Upper lobe of right lung (tissue), 1 donor: ENCODE data around the gene RAB26. TPM values are rescaled to one million over a fixed set of nuclear protein-coding genes. Genes with fewer than 3 reads are reported as not detected.

Source experiments
- ATAC-seq: fragments of 200-7000 bp; cut with Tn5 transposase; one replicate; pipeline ENCODE4 v1.9.1; 2020; ENCODE audit warnings: mild to moderate bottlenecking, moderate library complexity
- DNase-seq: peaks from one replicate; pipeline ENCODE4 v3.0.0-alpha.2; 2020
- H3K27ac ChIP-seq: fragments of 200-600 bp; one replicate; pipeline ENCODE4 v1.8.0; 2022
- H3K27me3 ChIP-seq: fragments of 200-600 bp; one replicate; pipeline ENCODE4 v1.8.0; 2022; ENCODE audit warnings: mild to moderate bottlenecking
- H3K36me3 ChIP-seq: fragments of 200-600 bp; one replicate; pipeline ENCODE4 v1.8.0; 2022
- H3K4me1 ChIP-seq: fragments of 200-600 bp; one replicate; pipeline ENCODE4 v1.8.0; 2022
- H3K4me3 ChIP-seq: fragments of 200-600 bp; one replicate; pipeline ENCODE4 v1.8.0; 2022; ENCODE audit warnings: mild to moderate bottlenecking
- H3K9me3 ChIP-seq: fragments of 200-600 bp; one replicate; pipeline ENCODE4 v1.8.0; 2022
- CTCF ChIP-seq: fragments of 200-600 bp; IDR thresholded peaks from one replicate; pipeline ENCODE4 v1.8.0; 2022; ENCODE audit warnings: antibody characterized with exemption
- intact Hi-C: fragments of 100-400 bp; cut with DNase I; formaldehyde crosslinking; loops from one replicate; pipeline ENCODE4 v1.11.0; 2022
- total RNA-seq: library from RNA; stranded (reverse); fragmentation: NEBNext Ultra II Directional; extraction: Animal tissue kit (Norgen Biotek cat#: 25700); gene quantifications from one replicate; pipeline ENCODE4 v1.2.1, GENCODE V29; 2021
- donor health status: DM: no; HTN: yes; CAD: no; lungs with severe emphysema.

Gene RAB26
- total RNA-seq, 1 donor from 2014 or later, result 0.67 TPM

GRCh38 chr16:2150418-2151187 is 2.2 kb downstream of the RAB26 start:
- Histone ChIP-seq H3K4me3 (no peak overlapping the region), H3K27ac (no peak overlapping the region), H3K36me3 (peaks cover 17% of the 10 kb centered on the region), H3K4me1 (peaks cover 58% of the 10 kb centered on the region), H3K27me3 (no peaks in the 10 kb centered on the region), H3K9me3 (no peaks in the 10 kb centered on the region)
- ATAC-seq, result no peak
- no peak for TF ChIP-seq CTCF
- intact Hi-C loops, result no loop called here
- DNase-seq, result no peak

GRCh38 chr16:2151188-2152091 is 3.0 kb downstream of the RAB26 start:
- no peak for TF ChIP-seq CTCF
- no peak for DNase-seq
- intact Hi-C loops, result no loop called here
- H3K4me1 ChIP-seq, result peaks cover 61% of the 10 kb centered on the region
- H3K36me3 ChIP-seq, result peaks cover 17% of the 10 kb centered on the region
- no peak overlapping the region for H3K4me3 ChIP-seq
- no peaks in the 10 kb centered on the region for H3K9me3 ChIP-seq
- no peak overlapping the region for H3K27ac ChIP-seq
- ATAC-seq, result no peak
- H3K27me3 ChIP-seq, result no peaks in the 10 kb centered on the region

GRCh38 chr16:2152695-2153506 is 4.5 kb downstream of the RAB26 start:
- DNase-seq (no peak), ATAC-seq (no peak)
- Histone ChIP-seq H3K9me3 (no peaks in the 10 kb centered on the region), H3K36me3 (peaks cover 17% of the 10 kb centered on the region), H3K27me3 (no peaks in the 10 kb centered on the region), H3K4me1 (peaks cover 72% of the 10 kb centered on the region), H3K4me3 (peak overlapping the region; percentile 96), H3K27ac (peak overlapping the region; percentile 90)
- TF ChIP-seq CTCF, result no peak
- intact Hi-C loops, result no loop called here

- intact Hi-C loops, result no loop called here
- ATAC-seq (no peak), DNase-seq (no peak)
- Histone ChIP-seq H3K9me3 (no peaks in the 10 kb centered on the region), H3K4me1 (peaks cover 74% of the 10 kb centered on the region), H3K4me3 (peak overlapping the region; percentile 96), H3K36me3 (peaks cover 17% of the 10 kb centered on the region), H3K27me3 (no peaks in the 10 kb centered on the region), H3K27ac (peak overlapping the region; percentile 90)
- no peak for TF ChIP-seq CTCF
These were observed 6.2 kb downstream of the RAB26 start for GRCh38 chr16:2154533-2155090.
